Erythroblast (primary cell): Measurements from ENCODE around the gene CTCFL.

Source experiments
- GATA1 ChIP-seq: IDR thresholded peaks from 2 replicates; pipeline ENCODE4 v1.6.1; 2011; ENCODE audit warnings: low read depth, mild to moderate bottlenecking, control low read depth, low read length, moderate library complexity
- POLR2A ChIP-seq: IDR thresholded peaks from 2 replicates; pipeline ENCODE4 v1.6.1; 2011; ENCODE audit warnings: mild to moderate bottlenecking, low read length

GRCh38 chr20:57513199-57513598 is 11.7 kb downstream of the CTCFL start:
- no peak for TF ChIP-seq POLR2A
- no peak for TF ChIP-seq GATA1
